ENCODE measurements around the gene SLC43A1.

Gene SLC43A1

DNA sequence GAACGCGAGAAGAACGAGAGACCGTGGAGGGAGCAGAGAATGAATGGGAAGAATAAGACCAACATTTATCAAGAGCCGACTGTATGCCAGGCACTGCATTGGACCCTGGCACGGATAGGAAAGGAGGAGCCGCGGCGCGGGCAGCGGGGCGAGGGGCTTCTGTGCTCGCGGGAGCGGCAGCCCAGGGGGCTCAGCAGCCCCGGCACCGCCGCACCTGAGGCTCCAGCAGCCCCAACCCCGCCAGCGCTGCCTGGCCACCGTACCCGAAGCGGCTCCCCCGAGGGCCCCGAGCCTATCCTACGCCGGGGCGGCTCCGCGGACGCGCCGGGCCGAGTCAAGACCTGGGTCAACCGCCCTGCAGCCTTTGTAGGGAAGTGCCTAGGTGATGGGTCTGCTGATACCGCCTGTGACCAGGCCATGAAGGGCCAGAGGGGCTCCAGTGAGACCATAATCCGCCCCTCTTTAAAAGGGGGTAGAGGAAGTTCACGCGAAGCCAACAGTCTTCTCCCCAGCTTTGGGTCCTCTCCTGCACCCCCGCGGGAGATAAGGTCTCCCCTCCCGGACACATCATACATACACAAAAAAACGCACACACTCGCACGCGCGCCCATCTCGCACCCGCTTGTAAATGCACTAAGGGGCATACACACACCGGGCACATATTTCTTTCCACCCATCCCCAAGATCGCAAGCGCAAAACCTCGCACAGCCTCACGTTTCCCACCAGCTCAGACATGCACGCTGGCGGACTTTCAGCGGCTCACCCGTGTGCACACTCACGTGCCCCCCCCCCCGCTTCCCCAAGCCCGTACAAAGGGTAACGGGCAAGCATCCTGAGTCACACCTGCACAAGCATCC lies 56.1 kb downstream of the SLC43A1 start:
- TF ChIP-seq, protein P1, sequence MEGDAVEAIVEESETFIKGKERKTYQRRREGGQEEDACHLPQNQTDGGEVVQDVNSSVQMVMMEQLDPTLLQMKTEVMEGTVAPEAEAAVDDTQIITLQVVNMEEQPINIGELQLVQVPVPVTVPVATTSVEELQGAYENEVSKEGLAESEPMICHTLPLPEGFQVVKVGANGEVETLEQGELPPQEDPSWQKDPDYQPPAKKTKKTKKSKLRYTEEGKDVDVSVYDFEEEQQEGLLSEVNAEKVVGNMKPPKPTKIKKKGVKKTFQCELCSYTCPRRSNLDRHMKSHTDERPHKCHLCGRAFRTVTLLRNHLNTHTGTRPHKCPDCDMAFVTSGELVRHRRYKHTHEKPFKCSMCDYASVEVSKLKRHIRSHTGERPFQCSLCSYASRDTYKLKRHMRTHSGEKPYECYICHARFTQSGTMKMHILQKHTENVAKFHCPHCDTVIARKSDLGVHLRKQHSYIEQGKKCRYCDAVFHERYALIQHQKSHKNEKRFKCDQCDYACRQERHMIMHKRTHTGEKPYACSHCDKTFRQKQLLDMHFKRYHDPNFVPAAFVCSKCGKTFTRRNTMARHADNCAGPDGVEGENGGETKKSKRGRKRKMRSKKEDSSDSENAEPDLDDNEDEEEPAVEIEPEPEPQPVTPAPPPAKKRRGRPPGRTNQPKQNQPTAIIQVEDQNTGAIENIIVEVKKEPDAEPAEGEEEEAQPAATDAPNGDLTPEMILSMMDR (IDR thresholded peaks at IDR 0.05; ENCODE audit: insufficient read depth, missing control alignments), result no peak
- no peak for DNase-seq (ENCODE audit: insufficient read length, low spot score)
- no peak for FAIRE-seq

DNA sequence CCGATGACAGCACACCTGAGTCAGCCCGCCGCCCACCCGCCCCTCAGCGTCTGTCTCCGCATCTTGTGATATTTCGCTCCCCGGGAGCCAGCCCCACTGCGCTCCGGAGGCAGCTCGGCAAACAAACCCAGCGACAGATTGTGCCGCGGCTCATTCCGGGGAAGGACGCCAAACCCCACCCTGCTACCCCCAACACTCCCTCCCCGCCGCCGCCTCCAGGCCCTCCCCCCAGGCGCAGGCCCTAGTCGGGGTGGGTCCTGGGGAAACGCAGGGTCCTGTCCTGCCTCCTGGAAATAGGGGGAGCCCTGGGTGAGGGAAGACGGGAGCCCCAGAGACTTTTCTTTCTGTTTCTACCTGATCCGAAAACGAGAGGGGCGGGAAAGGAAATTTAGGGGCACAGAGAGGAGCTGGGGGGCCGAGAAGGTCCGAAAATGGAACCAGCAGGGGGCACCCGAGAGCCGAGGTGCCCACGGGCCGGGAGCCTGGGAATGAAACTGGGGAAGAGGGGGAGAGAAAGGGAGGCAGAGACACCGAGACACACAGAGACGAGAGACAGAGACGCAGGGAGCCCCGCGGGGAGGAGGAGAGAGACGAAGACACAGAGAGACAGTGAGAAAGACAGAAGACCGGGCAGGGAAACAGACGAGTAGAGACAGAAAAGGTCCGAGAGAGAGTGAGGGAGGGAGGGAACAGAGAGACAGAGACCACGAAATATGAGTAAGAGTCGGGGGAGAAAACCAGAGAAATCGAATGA lies 56.9 kb downstream of the SLC43A1 start:
- TF ChIP-seq, protein P1 (IDR thresholded peaks at IDR 0.05; ENCODE audit: insufficient read depth, missing control alignments), result peak; percentile 60
- no peak for DNase-seq (ENCODE audit: insufficient read length, low spot score)

DNA sequence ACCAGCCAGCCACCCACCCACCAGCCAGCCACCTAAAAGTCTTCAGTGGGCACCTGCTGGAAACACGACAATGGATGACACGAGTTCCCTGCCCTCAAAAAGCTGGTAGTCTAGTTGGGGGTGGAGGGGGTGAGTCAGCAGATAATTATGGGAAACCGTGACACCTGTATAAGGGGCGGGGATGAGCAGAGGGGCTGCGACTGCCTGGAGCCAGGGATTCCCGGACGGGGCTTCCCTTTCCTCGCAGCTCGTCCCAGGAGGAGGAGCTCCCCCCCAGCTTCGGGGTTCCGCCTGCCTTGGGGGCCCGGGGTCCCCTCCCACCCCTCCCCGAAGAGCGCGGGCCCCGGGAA lies 57.5 kb downstream of the SLC43A1 start:
- FAIRE-seq, result no peak
- DNase-seq (ENCODE audit: insufficient read length, low spot score), result no peak
- TF ChIP-seq, protein P1 (IDR thresholded peaks at IDR 0.05; ENCODE audit: insufficient read depth, missing control alignments), result no peak

More for the DNA sequence above, 56.9 kb downstream of the SLC43A1 start:
- FAIRE-seq, result no peak

DNA sequence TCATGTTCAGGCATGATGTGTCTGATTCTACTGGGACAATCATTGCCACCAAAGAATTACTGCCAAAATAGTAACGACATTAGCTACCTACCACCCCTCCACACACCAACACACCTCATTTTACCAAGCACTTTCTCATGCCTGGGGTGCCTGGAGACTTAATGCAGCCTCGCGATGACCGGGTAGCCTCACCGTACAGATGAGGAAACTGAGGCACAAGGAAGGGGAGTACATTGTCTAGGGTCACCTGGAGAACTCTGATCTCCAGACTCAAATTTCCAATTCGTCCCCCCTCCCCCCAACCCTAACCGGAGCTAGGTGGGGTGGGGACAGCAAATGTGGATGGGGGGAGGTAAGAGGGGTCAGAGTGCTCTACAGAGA lies 57.9 kb downstream of the SLC43A1 start:
- DNase-seq (ENCODE audit: insufficient read length, low spot score), result no peak
- TF ChIP-seq, protein P1 (IDR thresholded peaks at IDR 0.05; ENCODE audit: insufficient read depth, missing control alignments), result no peak
- no peak for FAIRE-seq

DNA sequence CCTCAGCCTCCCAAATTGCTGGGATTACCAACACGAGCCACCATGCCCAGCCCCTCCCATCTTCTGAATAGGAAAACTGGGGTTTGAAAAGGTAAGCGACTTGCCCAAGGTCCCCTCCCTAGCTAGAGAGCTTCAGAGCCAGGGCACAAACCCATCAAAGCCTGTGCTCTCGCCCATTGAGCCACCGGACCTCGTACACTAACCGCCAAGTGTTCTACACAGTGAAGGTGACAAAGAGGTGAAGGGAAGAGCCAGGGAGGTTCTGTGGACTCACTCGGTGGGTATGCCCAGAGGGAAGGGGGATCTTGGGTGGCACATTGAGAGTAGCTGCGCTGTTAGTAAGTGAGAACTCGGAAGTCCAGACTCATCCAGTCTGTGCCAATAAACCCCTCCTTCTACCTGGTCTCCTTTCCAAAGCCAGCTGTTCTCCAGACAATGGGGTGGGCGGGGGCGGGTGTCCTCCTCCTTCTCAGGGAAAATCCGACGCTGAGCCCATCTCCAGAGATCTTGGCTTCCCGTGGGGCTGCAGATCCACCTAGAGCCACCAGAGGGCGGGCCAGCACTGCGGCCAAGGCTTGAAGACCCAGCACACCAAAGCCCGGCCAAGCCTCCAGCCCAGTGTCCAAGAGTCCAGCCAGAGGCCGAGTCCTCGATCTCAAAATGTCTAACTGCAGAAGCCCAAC lies 58.4 kb downstream of the SLC43A1 start:
- FAIRE-seq (no peak), DNase-seq (ENCODE audit: insufficient read length, low spot score) (no peak)
- TF ChIP-seq, protein P1 (IDR thresholded peaks at IDR 0.05; ENCODE audit: insufficient read depth, missing control alignments), result peak; percentile 89

DNA sequence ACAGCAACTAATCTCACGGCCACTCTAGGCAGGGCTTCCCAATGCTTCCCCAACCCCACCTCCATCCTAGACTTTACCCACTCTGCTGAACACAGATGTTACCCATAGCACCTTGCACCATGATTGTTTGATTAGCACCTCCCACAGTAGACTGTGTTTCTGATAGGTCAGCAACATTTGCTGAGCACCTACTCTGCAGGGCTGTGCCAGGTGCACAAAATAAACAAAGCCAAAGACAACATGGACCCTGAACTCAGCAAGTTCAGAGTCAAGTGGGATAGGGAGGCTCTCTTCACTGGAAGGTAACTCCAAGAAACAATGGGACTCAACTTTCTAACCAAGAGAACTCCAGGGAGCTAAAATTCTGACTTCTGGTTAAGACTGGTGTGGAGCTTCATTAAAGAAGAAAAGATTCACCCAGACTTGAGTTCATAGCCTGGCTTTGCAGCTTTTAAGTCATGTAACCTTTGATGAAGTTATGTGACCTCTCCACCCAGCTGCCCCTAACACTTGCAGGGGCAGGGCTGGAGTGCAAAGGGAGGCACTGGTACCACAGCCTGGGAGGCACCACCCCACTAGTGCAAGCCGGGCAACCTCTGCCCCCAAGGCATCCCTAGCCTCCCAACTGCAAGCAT lies 61.8 kb downstream of the SLC43A1 start:
- DNase-seq (ENCODE audit: insufficient read length, low spot score) (no peak), FAIRE-seq (no peak)
- TF ChIP-seq, protein P1 (IDR thresholded peaks at IDR 0.05; ENCODE audit: insufficient read depth, missing control alignments), result no peak

Measured in D721Med (cell line).